UCSD-AML1 (cell line): ENCODE data around the gene CCDC63.

Experiments used
- DNase-seq: peaks from one replicate; lab custom pipeline; 2025; ENCODE audit not compliant: unreplicated experiment; lab: John Stamatoyannopoulos, UW

Gene CCDC63

DNA sequence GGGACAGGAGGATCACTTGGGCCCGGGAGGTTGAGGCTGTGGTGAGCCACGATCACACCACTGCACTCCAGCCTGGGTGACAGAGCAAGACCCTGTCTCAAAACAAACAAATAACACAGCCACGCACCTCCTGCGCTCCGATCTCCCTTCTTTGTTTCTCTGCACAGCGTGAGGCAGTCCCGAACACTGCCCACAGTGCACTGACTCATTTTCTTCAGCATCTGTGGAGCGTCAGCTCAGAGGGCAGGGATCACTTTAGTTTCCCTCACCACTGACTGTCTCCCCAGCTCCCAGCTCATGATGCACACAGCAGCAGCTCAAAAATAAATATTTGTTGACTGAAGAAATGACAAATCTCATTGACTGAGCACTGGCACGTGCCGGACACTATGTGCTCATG, 74.5 kb downstream of the CCDC63 start:
- DNase-seq, result no peak

DNA sequence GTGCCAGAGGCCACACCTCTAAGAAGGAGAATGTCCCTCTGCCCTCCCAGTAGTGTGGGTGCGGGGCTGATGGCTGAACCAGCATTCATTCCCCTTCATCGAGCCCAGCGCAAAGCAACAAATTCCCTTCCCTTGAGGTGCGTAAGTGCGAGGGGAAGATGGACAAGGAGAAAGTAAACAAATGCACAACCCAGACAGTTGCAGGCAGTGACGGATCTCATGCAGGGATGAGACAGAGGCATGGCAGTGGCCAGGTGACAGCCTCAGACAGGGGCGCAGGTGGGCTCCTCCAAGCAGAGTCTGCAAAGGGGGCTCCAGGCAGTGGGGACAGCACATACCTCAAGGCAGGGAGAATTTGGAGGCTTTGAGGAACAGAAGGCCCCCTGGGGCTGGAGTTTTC, 75.9 kb downstream of the CCDC63 start:
- DNase-seq, result no peak

DNA sequence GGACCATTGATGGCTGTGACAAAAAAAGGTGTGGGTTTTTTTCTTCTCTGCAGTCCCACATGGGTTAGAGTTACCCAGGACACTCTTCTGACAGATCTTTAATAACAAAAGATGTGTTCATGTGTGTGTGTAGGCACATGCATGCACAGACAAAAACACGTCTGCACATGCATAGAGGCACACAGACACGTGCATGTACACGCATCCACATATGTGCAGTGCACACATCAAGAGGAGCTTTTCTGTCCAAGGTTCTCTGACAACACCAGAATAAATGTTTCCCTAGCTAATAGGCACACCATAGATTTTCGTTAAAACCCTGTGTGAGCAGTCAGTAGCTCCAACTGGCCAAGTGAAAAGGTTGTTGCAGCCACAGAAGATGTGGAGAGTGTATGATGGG, 76.4 kb downstream of the CCDC63 start:
- DNase-seq, result no peak

DNA sequence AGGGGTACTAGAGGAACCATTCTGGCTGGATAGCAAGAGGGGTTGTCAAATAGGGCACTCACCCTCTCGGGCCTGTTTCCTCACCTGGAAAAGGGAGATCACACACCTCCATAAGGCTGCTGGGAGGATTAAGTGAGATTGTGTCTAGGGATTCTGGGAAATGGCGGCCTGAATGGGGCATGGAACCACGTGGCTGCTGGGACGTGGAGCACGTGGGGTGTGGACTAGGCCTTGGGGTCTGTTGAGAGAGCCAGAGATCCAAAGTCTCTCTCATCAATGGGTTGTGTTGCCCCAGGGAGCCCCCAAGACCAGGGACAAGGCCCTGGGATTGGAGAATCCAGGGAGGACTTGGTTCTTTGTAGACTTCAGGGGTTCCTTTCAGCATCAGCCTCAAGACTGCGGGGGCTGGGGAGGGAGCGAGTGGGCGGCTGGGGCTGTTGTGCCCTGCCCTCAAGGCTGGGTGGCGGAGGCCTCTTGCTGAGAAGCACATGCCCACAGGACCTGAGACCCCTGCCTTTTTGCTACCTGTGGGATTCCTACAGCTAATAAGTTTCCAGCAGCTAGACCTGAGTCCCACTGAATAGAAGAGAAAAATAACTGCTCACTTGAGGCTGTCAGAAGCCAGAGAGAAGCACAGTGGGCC, 77.0 kb downstream of the CCDC63 start:
- no peak for DNase-seq

DNA sequence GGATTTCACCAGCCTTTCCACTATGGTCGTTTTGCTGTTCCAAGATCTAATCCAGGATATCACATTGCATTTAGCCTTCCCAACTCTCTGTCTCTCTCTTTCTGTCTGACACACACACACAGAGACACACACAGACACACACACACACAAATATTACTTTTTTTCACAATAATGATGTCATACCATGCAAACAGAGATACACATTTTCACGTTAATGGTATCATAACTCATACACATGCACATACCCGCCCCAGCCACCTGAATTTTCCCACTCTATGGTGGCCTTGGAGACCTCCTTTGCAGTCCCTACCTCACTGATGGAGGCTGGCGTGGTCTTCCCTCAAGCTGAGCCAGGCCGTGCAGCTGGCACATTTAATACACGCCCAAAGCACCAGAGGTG, 80.8 kb downstream of the CCDC63 start:
- DNase-seq, result no peak

GRCh38 chr12:110928700-110929099, 81.9 kb downstream of the CCDC63 start:
- DNase-seq, result no peak

- no peak for DNase-seq
Observed at GRCh38 chr12:110929818-110930217, 83.0 kb downstream of the CCDC63 start.

- DNase-seq, result no peak
Observed at GRCh38 chr12:110930348-110931314, 83.8 kb downstream of the CCDC63 start.

- DNase-seq, result no peak
Observed at GRCh38 chr12:110931315-110931728, 84.5 kb downstream of the CCDC63 start.

- no peak for DNase-seq
Observed at GRCh38 chr12:110932046-110932445, 85.3 kb downstream of the CCDC63 start.

- DNase-seq, result no peak
Observed at GRCh38 chr12:110933326-110933974, 86.7 kb downstream of the CCDC63 start.

DNA sequence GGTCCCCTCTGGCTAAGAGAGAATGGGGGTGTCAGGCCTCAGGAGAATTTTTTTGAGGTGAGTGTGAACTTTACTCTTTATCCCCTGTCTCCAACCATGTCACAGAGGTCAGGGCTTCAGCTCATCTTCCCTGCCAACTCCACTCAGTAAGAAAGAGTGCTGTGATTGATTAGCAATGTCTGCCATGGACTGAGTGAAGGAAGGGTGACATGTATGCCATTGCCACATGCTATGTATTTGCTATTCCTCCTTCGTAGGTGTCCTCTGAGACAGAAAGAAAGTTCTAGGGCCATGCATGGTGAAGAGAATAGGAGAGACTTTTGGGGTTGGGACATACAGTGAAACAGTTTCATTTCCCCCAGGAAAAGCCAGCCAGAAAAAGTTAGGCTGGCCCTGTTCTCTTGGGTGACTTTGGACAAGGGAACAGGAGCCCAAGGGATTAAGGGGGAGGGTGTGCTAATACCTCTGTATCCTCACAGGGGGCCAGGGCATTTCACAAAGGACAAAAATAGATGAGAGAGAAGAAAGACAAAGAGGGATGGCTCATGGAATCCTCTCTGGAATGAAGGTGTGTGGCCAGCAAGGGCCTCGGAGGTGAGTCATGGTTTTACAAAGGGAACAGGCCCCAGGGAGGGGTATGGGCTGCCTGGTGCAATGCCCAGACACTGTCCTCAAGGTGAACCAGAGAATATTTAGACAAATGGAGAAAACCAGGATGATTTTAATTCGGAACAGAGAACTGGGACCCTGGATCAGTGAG, 87.5 kb downstream of the CCDC63 start:
- no peak for DNase-seq

- DNase-seq, result no peak
Observed at GRCh38 chr12:110935588-110935987, 88.8 kb downstream of the CCDC63 start.

GRCh38 chr12:110936367-110937103, 89.7 kb downstream of the CCDC63 start:
- DNase-seq, result no peak

DNA sequence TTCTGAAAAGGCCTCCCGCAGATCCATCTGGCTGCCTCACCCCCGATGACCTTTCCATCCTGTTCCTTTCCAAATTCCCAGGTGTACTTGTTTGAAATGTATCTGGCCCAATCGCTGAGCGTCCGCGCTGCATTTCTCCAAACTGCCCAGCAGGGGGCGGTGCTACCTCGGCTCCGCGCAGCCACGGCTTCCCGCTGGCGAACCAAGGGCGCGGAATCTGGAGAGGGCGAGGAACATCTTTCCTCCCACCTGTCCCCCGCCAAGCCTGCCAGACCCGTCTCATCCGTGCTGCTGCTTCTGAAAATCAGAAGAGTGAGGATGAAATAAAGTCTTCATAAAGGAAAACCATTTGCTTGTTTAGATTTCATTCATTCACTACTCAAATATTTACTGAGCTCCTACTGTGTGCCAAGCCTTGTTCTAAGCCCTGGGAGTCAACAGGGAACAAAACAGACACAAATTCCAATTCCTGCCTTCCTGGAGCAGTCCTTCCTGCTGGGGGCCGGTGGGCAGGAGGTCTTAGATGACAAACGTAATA, 90.4 kb downstream of the CCDC63 start:
- DNase-seq, result peak; percentile 55

GRCh38 chr12:110940296-110940695, 93.5 kb downstream of the CCDC63 start:
- DNase-seq, result no peak

DNA sequence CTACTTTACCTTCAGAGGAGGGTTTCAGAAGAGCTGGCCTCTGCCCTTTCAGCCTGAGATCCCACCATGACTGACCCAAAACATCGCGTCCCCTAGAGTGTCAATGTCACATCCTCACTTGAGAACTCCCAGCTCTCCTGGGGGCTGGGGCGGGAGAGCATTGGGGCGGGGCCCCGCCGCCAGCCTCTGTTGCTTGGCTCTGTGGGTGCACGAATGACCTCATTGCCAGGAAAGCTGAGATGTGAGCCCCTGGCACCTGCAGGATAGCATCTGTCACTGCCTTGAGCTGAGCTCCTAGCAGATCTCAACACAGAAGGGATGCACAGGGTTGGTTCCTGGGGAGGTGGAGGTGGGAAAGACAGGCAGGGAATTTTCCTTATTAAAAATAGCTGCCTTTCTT, 94.1 kb downstream of the CCDC63 start:
- DNase-seq, result no peak

- no peak for DNase-seq
Observed at GRCh38 chr12:110941391-110941790, 94.6 kb downstream of the CCDC63 start.

DNA sequence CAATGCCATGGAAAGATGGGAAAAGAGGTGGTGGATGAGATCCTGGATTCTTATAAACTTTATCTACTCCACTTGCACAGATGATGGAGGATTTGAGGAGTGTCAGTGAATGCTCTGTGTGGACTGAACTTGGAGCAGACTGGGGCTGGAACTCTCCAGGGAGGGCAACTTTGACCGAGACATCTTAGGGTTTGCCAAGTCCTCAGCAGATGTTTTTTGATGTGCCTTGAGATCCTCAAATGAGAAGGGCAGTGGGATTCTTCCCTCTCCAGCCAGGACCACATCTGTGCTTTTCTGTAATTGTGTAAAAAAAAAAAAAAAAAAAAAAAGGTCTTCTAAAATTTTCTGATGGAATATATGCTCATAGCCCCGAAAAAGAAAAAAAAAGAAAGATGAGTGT, 96.6 kb downstream of the CCDC63 start:
- no peak for DNase-seq

- DNase-seq, result no peak
Observed at GRCh38 chr12:110948041-110948440, 101.3 kb downstream of the CCDC63 start.
